HG03520 (cell line): ENCODE measurements around the gene METTL8.
"Not testable (repeated sequence)": the region's sequence is repeated elsewhere in the genome, so short reads cannot be mapped to it uniquely, and the experiment has no call there.

Experiments used
- ATAC-seq: cut with Tn5 transposase; IDR thresholded peaks from one replicate; pipeline ENCODE4 v1.9.1; 2021; ENCODE audit warnings: mild to moderate bottlenecking, moderate library complexity; ENCODE audit not compliant: unreplicated experiment

METTL8 gene

GRCh38 chr2:171316755-171317337, 116.9 kb downstream of the METTL8 start:
- ATAC-seq, result no peak

- no peak for ATAC-seq
These were observed 117.6 kb downstream of the METTL8 start for GRCh38 chr2:171316220-171316619.

- ATAC-seq, result no peak
These were observed 118.0 kb downstream of the METTL8 start for GRCh38 chr2:171315781-171316180.

- ATAC-seq, result not testable (repeated sequence)
These were observed 121.6 kb downstream of the METTL8 start for GRCh38 chr2:171312182-171312581.

GRCh38 chr2:171311589-171311988, 122.2 kb downstream of the METTL8 start:
- ATAC-seq, result not testable (repeated sequence)

GRCh38 chr2:171310889-171311288, 122.9 kb downstream of the METTL8 start:
- no peak for ATAC-seq

GRCh38 chr2:171309455-171310286, 124.1 kb downstream of the METTL8 start:
- ATAC-seq, result no peak

- ATAC-seq, result no peak
These were observed 125.3 kb downstream of the METTL8 start for GRCh38 chr2:171308280-171309054.

GRCh38 chr2:171307560-171307959, 126.2 kb downstream of the METTL8 start:
- ATAC-seq, result peak; percentile 83

GRCh38 chr2:171297956-171298355, 135.8 kb downstream of the METTL8 start:
- ATAC-seq, result no peak

GRCh38 chr2:171294608-171295007, 139.2 kb downstream of the METTL8 start:
- ATAC-seq, result no peak

- ATAC-seq, result no peak
These were observed 140.1 kb downstream of the METTL8 start for GRCh38 chr2:171293661-171294060.

GRCh38 chr2:171289991-171290390, 143.8 kb downstream of the METTL8 start:
- ATAC-seq, result no peak

GRCh38 chr2:171289316-171289715, 144.5 kb downstream of the METTL8 start:
- ATAC-seq, result no peak

GRCh38 chr2:171287611-171288010, 146.2 kb downstream of the METTL8 start:
- ATAC-seq, result no peak

- no peak for ATAC-seq
These were observed 146.7 kb downstream of the METTL8 start for GRCh38 chr2:171287036-171287571.

- ATAC-seq, result no peak
These were observed 152.7 kb downstream of the METTL8 start for GRCh38 chr2:171281110-171281509.

- ATAC-seq, result no peak
These were observed 153.6 kb downstream of the METTL8 start for GRCh38 chr2:171279983-171280790.

- ATAC-seq, result no peak
These were observed 159.0 kb downstream of the METTL8 start for GRCh38 chr2:171274757-171275156.

GRCh38 chr2:171271971-171272436, 161.8 kb downstream of the METTL8 start:
- no peak for ATAC-seq
